Liver (tissue), 3 donors: ENCODE measurements around the gene MYL3.

Experiments used
- FOXA1 ChIP-seq: IDR thresholded peaks from 2 replicates; pipeline ENCODE4 v1.6.1; 2016; ENCODE audit warnings: antibody characterized with exemption
- GABPA ChIP-seq, 2 donors: IDR thresholded peaks in 1 of 2; conservative IDR thresholded peaks in 1 of 2; 2 replicates each; pipeline ENCODE4 v1.6.1; 2016; ENCODE audit warnings: antibody characterized with exemption in 2 of 2, mild to moderate bottlenecking in 1 of 2, moderate library complexity in 1 of 2
- HNF4G ChIP-seq: IDR thresholded peaks from 2 replicates; pipeline ENCODE4 v1.6.1; 2016; ENCODE audit warnings: antibody characterized with exemption
- JUND ChIP-seq, 2 donors: IDR thresholded peaks; 2 replicates each; pipeline ENCODE4 v1.6.1; 2016; ENCODE audit warnings: antibody characterized with exemption in 2 of 2
- RAD21 ChIP-seq, 2 donors: IDR thresholded peaks; 2 replicates each; pipeline ENCODE4 v1.6.1; 2016; ENCODE audit warnings: antibody characterized with exemption in 2 of 2, mild to moderate bottlenecking in 2 of 2
- RXRA ChIP-seq, 2 donors: IDR thresholded peaks; 2 replicates each; pipeline ENCODE4 v1.6.1; 2017 to 2018; ENCODE audit warnings: antibody characterized with exemption in 2 of 2, mild to moderate bottlenecking in 1 of 2
- SP1 ChIP-seq: IDR thresholded peaks from 2 replicates; pipeline ENCODE4 v1.6.1; 2018; ENCODE audit warnings: antibody characterized with exemption, mild to moderate bottlenecking
- TAF1 ChIP-seq: conservative IDR thresholded peaks from 2 replicates; pipeline ENCODE4 v1.6.1; 2016; ENCODE audit warnings: antibody characterized with exemption, mild to moderate bottlenecking
- YY1 ChIP-seq: IDR thresholded peaks from 2 replicates; pipeline ENCODE4 v1.6.1; 2016; ENCODE audit warnings: antibody characterized with exemption, mild to moderate bottlenecking
- TF ChIP-seq, protein P1 (sequence below): IDR thresholded peaks from 2 replicates; pipeline ENCODE4 v1.6.1; 2016; ENCODE audit warnings: antibody characterized with exemption
- TF ChIP-seq, protein P2 (sequence below): fragments of 150-350 bp; IDR thresholded peaks from 2 replicates; pipeline ENCODE4 v1.5.1; 2017; ENCODE audit warnings: improper control_type of control experiment, low read depth, low read length; ENCODE audit not compliant: missing input control
- TF ChIP-seq, protein P3 (sequence below): IDR thresholded peaks from 2 replicates; pipeline ENCODE4 v1.6.1; 2016; ENCODE audit warnings: antibody characterized with exemption, mild to moderate bottlenecking
- TF ChIP-seq, protein P4 (sequence below): IDR thresholded peaks from 2 replicates; pipeline ENCODE4 v1.6.1; 2016; ENCODE audit warnings: antibody characterized with exemption
- TF ChIP-seq, protein P5 (sequence below): IDR thresholded peaks from 2 replicates; pipeline ENCODE4 v1.6.1; 2016; ENCODE audit warnings: antibody characterized with exemption
- donor health status: healthy.
- donor health status: healthy.

DNA sequence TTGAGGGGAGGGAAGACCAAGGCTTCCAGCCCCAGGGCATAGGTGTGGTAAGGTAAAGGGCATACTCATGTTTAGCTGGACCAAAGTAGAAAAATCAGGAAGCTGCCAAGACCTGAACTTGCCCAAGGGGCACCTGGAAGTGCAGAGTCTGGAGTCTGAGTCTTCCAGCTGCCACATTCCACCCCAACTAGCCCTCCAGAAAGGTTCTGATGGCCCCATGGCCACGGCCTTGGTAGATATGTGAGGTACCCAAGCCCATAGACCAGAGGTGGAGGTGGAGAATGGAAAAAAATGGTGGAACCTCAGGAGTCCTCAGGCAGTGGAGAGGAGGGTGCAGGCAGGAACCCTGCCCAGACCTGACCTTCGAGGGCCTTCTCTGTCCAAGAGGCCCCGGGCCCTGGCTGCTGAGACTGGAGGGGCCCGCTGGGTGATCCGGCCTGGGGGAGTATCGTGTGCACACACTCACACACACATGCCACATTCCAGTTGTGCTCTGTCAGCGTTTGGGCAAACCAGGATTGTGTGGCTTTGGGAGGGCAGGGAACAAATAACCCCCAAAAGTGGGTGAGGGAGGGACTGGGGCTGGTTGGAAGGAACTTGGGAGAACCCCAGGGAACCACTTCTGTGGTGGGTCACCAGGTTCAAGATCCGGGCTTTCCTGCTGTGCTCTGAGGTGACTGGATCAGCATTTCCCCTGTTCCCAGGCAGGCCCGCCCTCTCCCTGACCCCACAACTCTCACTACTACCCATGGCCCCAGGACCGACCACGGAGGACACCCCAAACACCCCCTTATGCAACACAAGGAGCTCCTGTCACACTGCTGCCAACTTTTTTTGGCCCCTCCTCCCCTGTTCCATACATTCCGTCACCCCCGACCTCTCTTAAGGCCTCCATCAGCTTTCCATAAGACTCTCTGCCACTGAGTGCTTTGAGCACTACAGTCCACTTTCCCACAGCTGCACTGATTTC lies 11.6 kb downstream of the MYL3 start:
- TF ChIP-seq RAD21 (IDR thresholded peaks at IDR 0.05) = no peak
- TF ChIP-seq, protein P1, sequence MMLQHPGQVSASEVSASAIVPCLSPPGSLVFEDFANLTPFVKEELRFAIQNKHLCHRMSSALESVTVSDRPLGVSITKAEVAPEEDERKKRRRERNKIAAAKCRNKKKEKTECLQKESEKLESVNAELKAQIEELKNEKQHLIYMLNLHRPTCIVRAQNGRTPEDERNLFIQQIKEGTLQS = no peak
- TF ChIP-seq, protein P2, sequence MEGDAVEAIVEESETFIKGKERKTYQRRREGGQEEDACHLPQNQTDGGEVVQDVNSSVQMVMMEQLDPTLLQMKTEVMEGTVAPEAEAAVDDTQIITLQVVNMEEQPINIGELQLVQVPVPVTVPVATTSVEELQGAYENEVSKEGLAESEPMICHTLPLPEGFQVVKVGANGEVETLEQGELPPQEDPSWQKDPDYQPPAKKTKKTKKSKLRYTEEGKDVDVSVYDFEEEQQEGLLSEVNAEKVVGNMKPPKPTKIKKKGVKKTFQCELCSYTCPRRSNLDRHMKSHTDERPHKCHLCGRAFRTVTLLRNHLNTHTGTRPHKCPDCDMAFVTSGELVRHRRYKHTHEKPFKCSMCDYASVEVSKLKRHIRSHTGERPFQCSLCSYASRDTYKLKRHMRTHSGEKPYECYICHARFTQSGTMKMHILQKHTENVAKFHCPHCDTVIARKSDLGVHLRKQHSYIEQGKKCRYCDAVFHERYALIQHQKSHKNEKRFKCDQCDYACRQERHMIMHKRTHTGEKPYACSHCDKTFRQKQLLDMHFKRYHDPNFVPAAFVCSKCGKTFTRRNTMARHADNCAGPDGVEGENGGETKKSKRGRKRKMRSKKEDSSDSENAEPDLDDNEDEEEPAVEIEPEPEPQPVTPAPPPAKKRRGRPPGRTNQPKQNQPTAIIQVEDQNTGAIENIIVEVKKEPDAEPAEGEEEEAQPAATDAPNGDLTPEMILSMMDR = no peak
- no peak for TF ChIP-seq JUND (IDR thresholded peaks at IDR 0.05)
- no peak for TF ChIP-seq YY1
- TF ChIP-seq, protein P3, sequence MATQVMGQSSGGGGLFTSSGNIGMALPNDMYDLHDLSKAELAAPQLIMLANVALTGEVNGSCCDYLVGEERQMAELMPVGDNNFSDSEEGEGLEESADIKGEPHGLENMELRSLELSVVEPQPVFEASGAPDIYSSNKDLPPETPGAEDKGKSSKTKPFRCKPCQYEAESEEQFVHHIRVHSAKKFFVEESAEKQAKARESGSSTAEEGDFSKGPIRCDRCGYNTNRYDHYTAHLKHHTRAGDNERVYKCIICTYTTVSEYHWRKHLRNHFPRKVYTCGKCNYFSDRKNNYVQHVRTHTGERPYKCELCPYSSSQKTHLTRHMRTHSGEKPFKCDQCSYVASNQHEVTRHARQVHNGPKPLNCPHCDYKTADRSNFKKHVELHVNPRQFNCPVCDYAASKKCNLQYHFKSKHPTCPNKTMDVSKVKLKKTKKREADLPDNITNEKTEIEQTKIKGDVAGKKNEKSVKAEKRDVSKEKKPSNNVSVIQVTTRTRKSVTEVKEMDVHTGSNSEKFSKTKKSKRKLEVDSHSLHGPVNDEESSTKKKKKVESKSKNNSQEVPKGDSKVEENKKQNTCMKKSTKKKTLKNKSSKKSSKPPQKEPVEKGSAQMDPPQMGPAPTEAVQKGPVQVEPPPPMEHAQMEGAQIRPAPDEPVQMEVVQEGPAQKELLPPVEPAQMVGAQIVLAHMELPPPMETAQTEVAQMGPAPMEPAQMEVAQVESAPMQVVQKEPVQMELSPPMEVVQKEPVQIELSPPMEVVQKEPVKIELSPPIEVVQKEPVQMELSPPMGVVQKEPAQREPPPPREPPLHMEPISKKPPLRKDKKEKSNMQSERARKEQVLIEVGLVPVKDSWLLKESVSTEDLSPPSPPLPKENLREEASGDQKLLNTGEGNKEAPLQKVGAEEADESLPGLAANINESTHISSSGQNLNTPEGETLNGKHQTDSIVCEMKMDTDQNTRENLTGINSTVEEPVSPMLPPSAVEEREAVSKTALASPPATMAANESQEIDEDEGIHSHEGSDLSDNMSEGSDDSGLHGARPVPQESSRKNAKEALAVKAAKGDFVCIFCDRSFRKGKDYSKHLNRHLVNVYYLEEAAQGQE = no peak
- TF ChIP-seq, protein P4, sequence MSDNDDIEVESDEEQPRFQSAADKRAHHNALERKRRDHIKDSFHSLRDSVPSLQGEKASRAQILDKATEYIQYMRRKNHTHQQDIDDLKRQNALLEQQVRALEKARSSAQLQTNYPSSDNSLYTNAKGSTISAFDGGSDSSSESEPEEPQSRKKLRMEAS = no peak
- no peak for TF ChIP-seq TAF1
- TF ChIP-seq GABPA (IDR thresholded peaks at IDR 0.05 in 1 of 2, conservative IDR thresholded peaks at IDR 0.05 in 1 of 2) = no peak
- no peak for TF ChIP-seq FOXA1
- TF ChIP-seq RXRA (IDR thresholded peaks at IDR 0.05) = no peak
- TF ChIP-seq, protein P5, sequence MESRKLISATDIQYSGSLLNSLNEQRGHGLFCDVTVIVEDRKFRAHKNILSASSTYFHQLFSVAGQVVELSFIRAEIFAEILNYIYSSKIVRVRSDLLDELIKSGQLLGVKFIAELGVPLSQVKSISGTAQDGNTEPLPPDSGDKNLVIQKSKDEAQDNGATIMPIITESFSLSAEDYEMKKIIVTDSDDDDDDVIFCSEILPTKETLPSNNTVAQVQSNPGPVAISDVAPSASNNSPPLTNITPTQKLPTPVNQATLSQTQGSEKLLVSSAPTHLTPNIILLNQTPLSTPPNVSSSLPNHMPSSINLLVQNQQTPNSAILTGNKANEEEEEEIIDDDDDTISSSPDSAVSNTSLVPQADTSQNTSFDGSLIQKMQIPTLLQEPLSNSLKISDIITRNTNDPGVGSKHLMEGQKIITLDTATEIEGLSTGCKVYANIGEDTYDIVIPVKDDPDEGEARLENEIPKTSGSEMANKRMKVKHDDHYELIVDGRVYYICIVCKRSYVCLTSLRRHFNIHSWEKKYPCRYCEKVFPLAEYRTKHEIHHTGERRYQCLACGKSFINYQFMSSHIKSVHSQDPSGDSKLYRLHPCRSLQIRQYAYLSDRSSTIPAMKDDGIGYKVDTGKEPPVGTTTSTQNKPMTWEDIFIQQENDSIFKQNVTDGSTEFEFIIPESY = no peak
- no peak for TF ChIP-seq SP1
- no peak for TF ChIP-seq HNF4G
